SU-DHL-6 (cell line): ENCODE data around the gene ATP13A3.

Experiments
- EZH2phosphoT487 ChIP-seq: fragments of 200-600 bp; sonication (generic), shearing (Covaris generic); conservative IDR thresholded peaks from 2 replicates; pipeline ENCODE4 v1.6.1; 2018; ENCODE audit warnings: mild to moderate bottlenecking, antibody characterized with exemption, low read length, moderate library complexity, mixed read lengths
- TF ChIP-seq, protein P1 (sequence below): fragments of 200-600 bp; sonication (generic); IDR thresholded peaks from one replicate; pipeline ENCODE4 v1.5.1; 2017; ENCODE audit warnings: antibody characterized with exemption, mild to moderate bottlenecking, low read length, moderate library complexity; ENCODE audit not compliant: insufficient read depth, poor library complexity, severe bottlenecking

DNA sequence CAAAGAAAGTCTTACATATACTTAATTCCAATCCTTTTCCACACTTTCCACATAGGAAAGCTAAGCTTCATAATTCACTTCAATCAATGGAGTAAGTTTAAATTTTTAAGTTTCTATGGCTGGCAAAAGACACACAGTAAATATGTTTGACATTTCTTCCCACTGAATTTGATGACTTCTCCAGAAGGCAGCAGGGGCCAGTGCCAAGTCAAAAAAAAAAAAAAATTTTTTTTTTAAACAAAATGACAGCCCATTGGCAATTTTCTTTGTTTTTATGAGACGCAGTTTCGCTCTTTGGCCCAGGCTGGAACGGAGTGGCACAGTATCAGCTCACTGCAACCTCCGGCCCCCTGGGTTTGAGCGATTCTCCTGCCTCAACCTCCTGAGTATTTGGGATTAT lies 28.7 kb downstream of the ATP13A3 start:
- TF ChIP-seq, protein P1, sequence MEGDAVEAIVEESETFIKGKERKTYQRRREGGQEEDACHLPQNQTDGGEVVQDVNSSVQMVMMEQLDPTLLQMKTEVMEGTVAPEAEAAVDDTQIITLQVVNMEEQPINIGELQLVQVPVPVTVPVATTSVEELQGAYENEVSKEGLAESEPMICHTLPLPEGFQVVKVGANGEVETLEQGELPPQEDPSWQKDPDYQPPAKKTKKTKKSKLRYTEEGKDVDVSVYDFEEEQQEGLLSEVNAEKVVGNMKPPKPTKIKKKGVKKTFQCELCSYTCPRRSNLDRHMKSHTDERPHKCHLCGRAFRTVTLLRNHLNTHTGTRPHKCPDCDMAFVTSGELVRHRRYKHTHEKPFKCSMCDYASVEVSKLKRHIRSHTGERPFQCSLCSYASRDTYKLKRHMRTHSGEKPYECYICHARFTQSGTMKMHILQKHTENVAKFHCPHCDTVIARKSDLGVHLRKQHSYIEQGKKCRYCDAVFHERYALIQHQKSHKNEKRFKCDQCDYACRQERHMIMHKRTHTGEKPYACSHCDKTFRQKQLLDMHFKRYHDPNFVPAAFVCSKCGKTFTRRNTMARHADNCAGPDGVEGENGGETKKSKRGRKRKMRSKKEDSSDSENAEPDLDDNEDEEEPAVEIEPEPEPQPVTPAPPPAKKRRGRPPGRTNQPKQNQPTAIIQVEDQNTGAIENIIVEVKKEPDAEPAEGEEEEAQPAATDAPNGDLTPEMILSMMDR = no peak
- TF ChIP-seq EZH2phosphoT487 = no peak
